ENCODE results near the gene PAPSS2.

Gene PAPSS2

DNA sequence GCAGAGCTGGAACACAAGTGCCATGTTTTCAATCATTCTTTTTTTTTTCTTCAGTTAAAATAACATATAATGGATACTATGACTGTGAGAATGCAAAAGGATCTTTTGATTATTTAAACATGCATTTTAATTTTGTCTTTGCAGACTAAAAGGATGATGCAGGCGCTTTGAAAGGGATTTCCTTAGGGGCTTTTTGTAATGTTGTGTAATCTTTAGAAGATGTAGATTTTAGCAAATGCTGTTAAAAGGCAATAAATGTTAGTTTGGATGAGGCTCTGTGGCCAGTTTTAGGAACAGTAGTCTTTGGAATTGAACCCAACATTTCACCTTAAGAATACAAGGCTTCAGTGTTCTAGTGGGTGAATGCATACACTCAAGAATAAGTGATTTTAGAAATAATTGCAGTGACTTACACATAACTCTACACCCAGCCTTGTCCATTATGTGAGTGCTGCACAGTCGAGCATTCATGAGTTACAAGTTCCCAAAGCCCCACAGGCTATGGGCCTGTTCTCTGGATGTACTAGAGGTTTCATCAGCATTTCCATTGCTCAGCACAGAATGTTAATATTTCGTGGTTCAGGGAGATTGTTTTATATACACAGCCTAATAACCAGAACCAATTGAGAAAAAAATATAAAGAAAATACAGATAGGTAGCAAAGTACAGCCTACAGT, 11.6 kb downstream of the PAPSS2 start:
- Histone ChIP-seq H3K36me3 (ENCODE audit: control insufficient read depth, insufficient read depth, low read length) (no peaks in the 10 kb centered on the region), H2AFZ (no peak overlapping the region), H3K9me3 (ENCODE audit: control insufficient read depth, low read length) (no peaks in the 10 kb centered on the region), H3K4me1 (no peaks in the 10 kb centered on the region), H3K79me2 (no peaks in the 10 kb centered on the region), H3K9ac (no peak overlapping the region), H3K4me2 (ENCODE audit: low read length) (no peak overlapping the region), H3K4me3 (ENCODE audit: low read depth, low read length) (no peak overlapping the region), H3K27me3 (ENCODE audit: control insufficient read depth, insufficient read depth, low read length) (no peaks in the 10 kb centered on the region), H3K27ac (no peak overlapping the region)
- TF ChIP-seq, protein P1, sequence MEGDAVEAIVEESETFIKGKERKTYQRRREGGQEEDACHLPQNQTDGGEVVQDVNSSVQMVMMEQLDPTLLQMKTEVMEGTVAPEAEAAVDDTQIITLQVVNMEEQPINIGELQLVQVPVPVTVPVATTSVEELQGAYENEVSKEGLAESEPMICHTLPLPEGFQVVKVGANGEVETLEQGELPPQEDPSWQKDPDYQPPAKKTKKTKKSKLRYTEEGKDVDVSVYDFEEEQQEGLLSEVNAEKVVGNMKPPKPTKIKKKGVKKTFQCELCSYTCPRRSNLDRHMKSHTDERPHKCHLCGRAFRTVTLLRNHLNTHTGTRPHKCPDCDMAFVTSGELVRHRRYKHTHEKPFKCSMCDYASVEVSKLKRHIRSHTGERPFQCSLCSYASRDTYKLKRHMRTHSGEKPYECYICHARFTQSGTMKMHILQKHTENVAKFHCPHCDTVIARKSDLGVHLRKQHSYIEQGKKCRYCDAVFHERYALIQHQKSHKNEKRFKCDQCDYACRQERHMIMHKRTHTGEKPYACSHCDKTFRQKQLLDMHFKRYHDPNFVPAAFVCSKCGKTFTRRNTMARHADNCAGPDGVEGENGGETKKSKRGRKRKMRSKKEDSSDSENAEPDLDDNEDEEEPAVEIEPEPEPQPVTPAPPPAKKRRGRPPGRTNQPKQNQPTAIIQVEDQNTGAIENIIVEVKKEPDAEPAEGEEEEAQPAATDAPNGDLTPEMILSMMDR (IDR thresholded peaks at IDR 0.05), result no peak

GRCh38 chr10:87672551-87672950, 12.9 kb downstream of the PAPSS2 start:
- Histone ChIP-seq H3K4me1 (no peaks in the 10 kb centered on the region), H3K36me3 (ENCODE audit: control insufficient read depth, insufficient read depth, low read length) (no peaks in the 10 kb centered on the region)

DNA sequence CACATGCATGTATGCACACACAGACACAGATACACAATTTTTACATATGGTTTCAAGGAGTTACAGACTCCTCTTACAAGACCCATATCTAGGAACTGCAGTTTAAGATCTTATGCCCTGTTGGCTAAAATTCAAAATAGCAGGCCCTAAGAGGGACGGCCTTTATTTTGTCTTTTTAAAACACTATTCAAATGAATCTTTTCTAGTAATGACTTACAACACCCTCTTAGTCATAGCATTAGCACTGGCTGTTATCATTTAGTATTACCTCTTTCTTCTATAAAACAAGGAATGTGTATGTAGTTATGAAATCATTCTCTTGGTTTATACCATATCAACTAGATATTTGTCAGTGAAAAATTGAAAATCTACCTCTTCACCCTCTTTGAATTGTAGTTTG, 15.3 kb downstream of the PAPSS2 start:
- H3K79me2 ChIP-seq, result no peaks in the 10 kb centered on the region
- H2AFZ ChIP-seq, result no peak overlapping the region
- TF ChIP-seq, protein P1 (IDR thresholded peaks at IDR 0.05), result no peak
- H3K36me3 ChIP-seq (ENCODE audit: control insufficient read depth, insufficient read depth, low read length), result no peaks in the 10 kb centered on the region
- no peak overlapping the region for H3K4me2 ChIP-seq (ENCODE audit: low read length)
- H3K4me1 ChIP-seq, result no peaks in the 10 kb centered on the region
- H3K9me3 ChIP-seq (ENCODE audit: control insufficient read depth, low read length), result no peaks in the 10 kb centered on the region
- no peak overlapping the region for H3K27ac ChIP-seq
- no peaks in the 10 kb centered on the region for H3K27me3 ChIP-seq (ENCODE audit: control insufficient read depth, insufficient read depth, low read length)
- H3K4me3 ChIP-seq (ENCODE audit: low read depth, low read length), result no peak overlapping the region
- no peak overlapping the region for H3K9ac ChIP-seq

More at GRCh38 chr10:87672551-87672950, 12.9 kb downstream of the PAPSS2 start:
- TF ChIP-seq, protein P1 (IDR thresholded peaks at IDR 0.05), result no peak
- no peaks in the 10 kb centered on the region for H3K79me2 ChIP-seq
- H3K9me3 ChIP-seq (ENCODE audit: control insufficient read depth, low read length), result no peaks in the 10 kb centered on the region
- no peak overlapping the region for H3K9ac ChIP-seq
- no peak overlapping the region for H3K4me2 ChIP-seq (ENCODE audit: low read length)
- no peak overlapping the region for H3K27ac ChIP-seq
- no peaks in the 10 kb centered on the region for H3K27me3 ChIP-seq (ENCODE audit: control insufficient read depth, insufficient read depth, low read length)
- no peak overlapping the region for H3K4me3 ChIP-seq (ENCODE audit: low read depth, low read length)
- no peak overlapping the region for H2AFZ ChIP-seq

- Histone ChIP-seq H3K36me3 (ENCODE audit: control insufficient read depth, insufficient read depth, low read length) (no peaks in the 10 kb centered on the region), H3K27me3 (ENCODE audit: control insufficient read depth, insufficient read depth, low read length) (no peaks in the 10 kb centered on the region), H3K4me2 (ENCODE audit: low read length) (no peak overlapping the region), H3K79me2 (no peaks in the 10 kb centered on the region), H3K9me3 (ENCODE audit: control insufficient read depth, low read length) (no peaks in the 10 kb centered on the region), H3K9ac (no peak overlapping the region), H3K4me3 (ENCODE audit: low read depth, low read length) (no peak overlapping the region), H3K27ac (no peak overlapping the region), H2AFZ (no peak overlapping the region), H3K4me1 (no peaks in the 10 kb centered on the region)
- TF ChIP-seq, protein P1 (IDR thresholded peaks at IDR 0.05), result no peak
Measured at GRCh38 chr10:87675396-87676376, 16.0 kb downstream of the PAPSS2 start.

Data from parathyroid adenoma (tissue), 2 donors.